HepG2 (cell line): ENCODE results near the gene CTRB2. TPM values are rescaled to one million over a fixed set of nuclear protein-coding genes. Genes with fewer than 3 reads are reported as not detected.

Experiments
- IKZF5 ChIP-seq: IDR thresholded peaks from 2 replicates; pipeline ENCODE4 v1.6.1; 2018; ENCODE audit warnings: missing genetic modification reagents, mild to moderate bottlenecking, missing compliant biosample characterization
- NFKBIZ ChIP-seq: IDR thresholded peaks from 2 replicates; pipeline ENCODE4 v1.6.1; 2018; ENCODE audit warnings: missing genetic modification reagents, missing compliant biosample characterization
- RBM39 ChIP-seq: fragments of 200-400 bp; formaldehyde crosslinking; IDR thresholded peaks from one replicate; pipeline ENCODE4 v1.6.1; 2018; ENCODE audit warnings: antibody characterized with exemption, mild to moderate bottlenecking, low read depth, low read length; ENCODE audit not compliant: poor library complexity, severe bottlenecking
- RXRB ChIP-seq: IDR thresholded peaks from 2 replicates; pipeline ENCODE4 v1.6.1; 2016; ENCODE audit warnings: borderline replicate concordance, missing genetic modification reagents, missing compliant biosample characterization
- SKIL ChIP-seq: sonication (generic); formaldehyde crosslinking; IDR thresholded peaks from 2 replicates; pipeline ENCODE4 v1.8.0; 2022; ENCODE audit warnings: missing genetic modification reagents, mild to moderate bottlenecking, moderate library complexity, borderline replicate concordance
- TRAFD1 ChIP-seq: sonication (generic); formaldehyde crosslinking; IDR thresholded peaks from 2 replicates; pipeline ENCODE4 v1.5.1; 2020; ENCODE audit warnings: missing genetic modification reagents, mild to moderate bottlenecking, borderline replicate concordance
- ZNF547 ChIP-seq: sonication (generic); formaldehyde crosslinking; IDR thresholded peaks from 2 replicates; pipeline ENCODE4 v1.5.1; 2020; ENCODE audit warnings: mild to moderate bottlenecking, missing genetic modification reagents
- ZNF687 ChIP-seq: sonication (generic); formaldehyde crosslinking; IDR thresholded peaks from 2 replicates; pipeline ENCODE4 v1.5.1; 2020; ENCODE audit warnings: mild to moderate bottlenecking, missing genetic modification reagents, moderate library complexity
- ZNF709 ChIP-seq: sonication (generic); formaldehyde crosslinking; IDR thresholded peaks from 2 replicates; pipeline ENCODE4 v1.5.0; 2020; ENCODE audit warnings: mild to moderate bottlenecking, missing genetic modification reagents
- ZNF770 ChIP-seq: sonication (generic); formaldehyde crosslinking; IDR thresholded peaks from 2 replicates; pipeline ENCODE4 v1.5.0; 2020; ENCODE audit warnings: mild to moderate bottlenecking, missing genetic modification reagents
- polyA plus RNA-seq, 8 experiments: library from polyadenylated mRNA; depleted of rRNA in 3 of 8; stranded (reverse) in 7 of 8; unstranded in 1 of 8; fragments of >200 nt; fragmentation: Illumina TruSeq in 4 of 8; extraction: Trizol in 4 of 8; gene quantifications; 2 replicates each; pipeline versions ENCODE4 v1.2.1 to v1.2.3, GENCODE V29; 2011 to 2016; ENCODE audit warnings: low read depth in 4 of 8, missing spikeins in 1 of 8, mixed read lengths in 1 of 8; ENCODE audit not compliant: insufficient read depth in 1 of 8
- total RNA-seq, 5 experiments: library from RNA; depleted of rRNA; stranded (reverse); fragments of >200 nt; fragmentation: Illumina TruSeq; extraction: Trizol; gene quantifications; 2 replicates each; pipeline ENCODE4 v1.2.3, GENCODE V29; 2016; ENCODE audit warnings: low read depth in 1 of 5

The CTRB2 gene
- total and polyA plus RNA-seq, 2 of the 13 experiments (the other 11 are each of a cell fraction or from before 2014, with no cell fraction given): 0.13 TPM; not detected in 1

GRCh38 chr16:75238132-75238852, 31.3 kb upstream of the CTRB2 start (continued):
- no peak for TF ChIP-seq TRAFD1 (CRISPR knock-in tag)
- TF ChIP-seq IKZF5 (CRISPR knock-in tag): 0 out of 2 replicates have a peak, but pooled peaks have one; percentile 30
- TF ChIP-seq ZNF709 (CRISPR knock-in tag): no peak
- peak; percentile 90 for TF ChIP-seq ZNF687 (CRISPR knock-in tag)
- TF ChIP-seq RXRB (CRISPR knock-in tag): peak; percentile 77; the same call in 1 of the 2 replicates
- peak; percentile 69 for TF ChIP-seq RBM39
- TF ChIP-seq ZNF547 (CRISPR knock-in tag): no peak
- peak; percentile 67; the same call in 1 of the 2 replicates for TF ChIP-seq ZNF770 (CRISPR knock-in tag)
- TF ChIP-seq SKIL (CRISPR knock-in tag): peak; percentile 78; the same call in 1 of the 2 replicates
- no peak for TF ChIP-seq NFKBIZ (CRISPR knock-in tag)
